HPDE6-E6E7 (cell line): ENCODE measurements around the gene C2orf80.
"Not testable (repeated sequence)": the region's sequence is repeated elsewhere in the genome, so short reads cannot be mapped to it uniquely, and the experiment has no call there.

Source experiments
- DNase-seq: peaks from one replicate; pipeline ENCODE4 v3.0.0; 2011; ENCODE audit warnings: missing footprints; ENCODE audit errors: extremely low spot score

C2orf80 gene

GRCh38 chr2:208189810-208190503 is at the start of gene C2orf80:
TSS of gene C2orf80 (minus strand) at chr2:208190030. CDS start at chr2:208186986, 3,044 bp downstream.
- no peak for DNase-seq

- DNase-seq: no peak
Observed at GRCh38 chr2:208235860-208236259, 46.0 kb upstream of the C2orf80 start.

- no peak for DNase-seq
Observed at GRCh38 chr2:208234786-208235185, 45.0 kb upstream of the C2orf80 start.

GRCh38 chr2:208228476-208228875 is 38.6 kb upstream of the C2orf80 start:
- DNase-seq: no peak

- no peak for DNase-seq
Observed at GRCh38 chr2:208227581-208228232, 37.9 kb upstream of the C2orf80 start.

- no peak for DNase-seq
Observed at GRCh38 chr2:208224802-208225201, 35.0 kb upstream of the C2orf80 start.

GRCh38 chr2:208222351-208222750 is 32.5 kb upstream of the C2orf80 start:
- peak; percentile 21 for DNase-seq

- DNase-seq: not testable (repeated sequence)
Observed at GRCh38 chr2:208221873-208222272, 32.0 kb upstream of the C2orf80 start.

GRCh38 chr2:208210688-208211451 is 21.0 kb upstream of the C2orf80 start:
- no peak for DNase-seq

- no peak for DNase-seq
Observed at GRCh38 chr2:208208335-208209085, 18.7 kb upstream of the C2orf80 start.

- DNase-seq: no peak
Observed at GRCh38 chr2:208207769-208208168, 17.9 kb upstream of the C2orf80 start.

- DNase-seq: no peak
Observed at GRCh38 chr2:208204166-208204565, 14.3 kb upstream of the C2orf80 start.

GRCh38 chr2:208195531-208195930 is 5.7 kb upstream of the C2orf80 start:
- DNase-seq: no peak

GRCh38 chr2:208192611-208193236 is 2.9 kb upstream of the C2orf80 start:
- DNase-seq: peak; percentile 25

GRCh38 chr2:208189069-208189809 is 591 bp downstream of the C2orf80 start:
- no peak for DNase-seq

GRCh38 chr2:208186893-208187292 is 2.9 kb downstream of the C2orf80 start:
- DNase-seq: no peak

- DNase-seq: no peak
Observed at GRCh38 chr2:208186465-208186864, 3.4 kb downstream of the C2orf80 start.

- no peak for DNase-seq
Observed at GRCh38 chr2:208183972-208184705, 5.7 kb downstream of the C2orf80 start.

GRCh38 chr2:208183526-208183925 is 6.3 kb downstream of the C2orf80 start:
- no peak for DNase-seq

- no peak for DNase-seq
Observed at GRCh38 chr2:208182835-208183234, 7.0 kb downstream of the C2orf80 start.
